ENCODE data around the gene SARM1. TPM values are rescaled to one million over a fixed set of nuclear protein-coding genes. Genes with fewer than 3 reads are reported as not detected.

The SARM1 gene
- total and polyA plus RNA-seq, 2 of the 13 experiments (the other 11 are each of a cell fraction or from before 2014, with no cell fraction given), result 0.73 to 0.86 TPM

DNA sequence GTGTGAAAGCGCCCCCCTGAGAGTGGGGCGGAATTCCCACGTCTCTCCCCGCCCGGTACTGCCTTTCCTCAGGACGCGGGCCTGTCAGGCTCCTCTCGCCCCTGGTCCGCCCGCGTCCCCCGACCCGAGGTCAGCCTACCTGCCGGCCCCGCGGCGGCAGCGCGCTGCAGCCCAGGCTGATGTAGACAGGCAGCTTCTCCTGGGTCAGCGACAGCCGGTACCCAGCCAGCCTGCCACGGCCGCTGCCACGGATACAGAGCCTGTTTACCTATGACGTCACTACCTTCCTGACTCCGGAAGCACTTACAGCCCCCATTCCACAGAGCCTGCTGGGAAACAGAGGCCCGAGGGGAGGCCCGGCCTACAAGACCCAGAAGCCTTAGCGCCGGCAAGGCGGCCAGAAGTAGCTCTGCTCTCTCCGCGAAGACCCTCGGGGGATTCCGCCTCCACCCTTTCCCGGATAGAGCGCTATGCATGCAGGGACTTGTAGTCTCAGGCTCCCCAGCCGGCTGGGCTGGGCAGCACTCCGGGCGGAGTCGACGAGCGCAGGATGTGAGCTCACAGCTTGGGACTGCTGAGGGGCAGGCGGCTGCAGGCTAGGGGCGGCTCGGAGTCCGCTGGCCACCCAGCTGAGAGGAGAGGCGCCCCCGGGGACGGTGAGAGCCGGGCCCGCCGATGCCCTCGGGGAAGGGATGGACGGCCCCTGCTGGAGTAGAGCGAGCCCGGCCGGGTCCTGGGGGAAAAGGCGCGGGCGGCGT lies 36.1 kb upstream of the SARM1 start, which contains the start of the genes IFT20 and TNFAIP1 (continued):
- TF ChIP-seq, protein P1, sequence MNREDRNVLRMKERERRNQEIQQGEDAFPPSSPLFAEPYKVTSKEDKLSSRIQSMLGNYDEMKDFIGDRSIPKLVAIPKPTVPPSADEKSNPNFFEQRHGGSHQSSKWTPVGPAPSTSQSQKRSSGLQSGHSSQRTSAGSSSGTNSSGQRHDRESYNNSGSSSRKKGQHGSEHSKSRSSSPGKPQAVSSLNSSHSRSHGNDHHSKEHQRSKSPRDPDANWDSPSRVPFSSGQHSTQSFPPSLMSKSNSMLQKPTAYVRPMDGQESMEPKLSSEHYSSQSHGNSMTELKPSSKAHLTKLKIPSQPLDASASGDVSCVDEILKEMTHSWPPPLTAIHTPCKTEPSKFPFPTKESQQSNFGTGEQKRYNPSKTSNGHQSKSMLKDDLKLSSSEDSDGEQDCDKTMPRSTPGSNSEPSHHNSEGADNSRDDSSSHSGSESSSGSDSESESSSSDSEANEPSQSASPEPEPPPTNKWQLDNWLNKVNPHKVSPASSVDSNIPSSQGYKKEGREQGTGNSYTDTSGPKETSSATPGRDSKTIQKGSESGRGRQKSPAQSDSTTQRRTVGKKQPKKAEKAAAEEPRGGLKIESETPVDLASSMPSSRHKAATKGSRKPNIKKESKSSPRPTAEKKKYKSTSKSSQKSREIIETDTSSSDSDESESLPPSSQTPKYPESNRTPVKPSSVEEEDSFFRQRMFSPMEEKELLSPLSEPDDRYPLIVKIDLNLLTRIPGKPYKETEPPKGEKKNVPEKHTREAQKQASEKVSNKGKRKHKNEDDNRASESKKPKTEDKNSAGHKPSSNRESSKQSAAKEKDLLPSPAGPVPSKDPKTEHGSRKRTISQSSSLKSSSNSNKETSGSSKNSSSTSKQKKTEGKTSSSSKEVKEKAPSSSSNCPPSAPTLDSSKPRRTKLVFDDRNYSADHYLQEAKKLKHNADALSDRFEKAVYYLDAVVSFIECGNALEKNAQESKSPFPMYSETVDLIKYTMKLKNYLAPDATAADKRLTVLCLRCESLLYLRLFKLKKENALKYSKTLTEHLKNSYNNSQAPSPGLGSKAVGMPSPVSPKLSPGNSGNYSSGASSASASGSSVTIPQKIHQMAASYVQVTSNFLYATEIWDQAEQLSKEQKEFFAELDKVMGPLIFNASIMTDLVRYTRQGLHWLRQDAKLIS (CRISPR knock-in tag; IDR thresholded peaks at IDR 0.05), result no peak
- TF ChIP-seq ZNF281 (CRISPR knock-in tag; IDR thresholded peaks at IDR 0.05; ENCODE audit: borderline replicate concordance), result 0 out of 2 replicates have a peak, but pooled peaks have one; percentile 9
- no peak for TF ChIP-seq ZNF30 (CRISPR knock-in tag; IDR thresholded peaks at IDR 0.05)
- peak; percentile 67; the same call in 1 of the 2 replicates for TF ChIP-seq ZNF766 (CRISPR knock-in tag; IDR thresholded peaks at IDR 0.05; ENCODE audit: borderline replicate concordance)
- TF ChIP-seq ZHX2 (IDR thresholded peaks at IDR 0.05; ENCODE audit: low read depth), result peak; percentile 86
- TF ChIP-seq ZHX2 (CRISPR knock-in tag; IDR thresholded peaks at IDR 0.05; ENCODE audit: borderline replicate concordance), result no peak
- TF ChIP-seq HMGXB3 (CRISPR knock-in tag; IDR thresholded peaks at IDR 0.05; ENCODE audit: borderline replicate concordance), result peak; percentile 22; the same call in 1 of the 2 replicates
- 0 out of 2 replicates have a peak, but pooled peaks have one; percentile 34 for TF ChIP-seq IRX3 (CRISPR knock-in tag; IDR thresholded peaks at IDR 0.05; ENCODE audit: borderline replicate concordance, low read depth)
- no peak for TF ChIP-seq ZNF326 (CRISPR knock-in tag; IDR thresholded peaks at IDR 0.05; ENCODE audit: borderline replicate concordance)
- TF ChIP-seq ZNF839 (CRISPR knock-in tag; IDR thresholded peaks at IDR 0.05; ENCODE audit: borderline replicate concordance), result peak; percentile 38; the same call in 1 of the 2 replicates
